Measurements from ENCODE around the gene ZNF341.
A peak's percentile ranks its signal among the peaks of the same experiment; 100 is the strongest.

Gene ZNF341

DNA sequence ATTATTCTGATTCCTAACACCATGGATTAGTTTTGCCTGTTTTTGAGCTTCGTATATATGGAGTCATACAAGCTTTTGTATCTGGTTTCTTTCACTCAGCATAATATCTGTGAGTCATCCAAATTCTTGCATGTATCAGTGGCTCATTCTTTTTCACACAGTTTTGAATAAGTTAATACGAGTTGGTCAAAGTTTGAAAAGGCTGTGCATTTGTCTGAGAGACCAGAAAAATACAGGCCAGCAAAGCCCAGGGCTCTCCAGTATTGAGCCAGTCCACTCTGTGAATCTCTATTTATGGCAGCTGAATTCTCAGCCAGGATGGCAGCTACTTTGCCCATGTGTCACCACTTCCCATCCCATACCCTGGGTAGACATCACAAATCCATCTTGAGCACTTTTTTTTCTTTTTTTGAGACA, 72.1 kb downstream of the ZNF341 start:
- DNase-seq = no peak

DNA sequence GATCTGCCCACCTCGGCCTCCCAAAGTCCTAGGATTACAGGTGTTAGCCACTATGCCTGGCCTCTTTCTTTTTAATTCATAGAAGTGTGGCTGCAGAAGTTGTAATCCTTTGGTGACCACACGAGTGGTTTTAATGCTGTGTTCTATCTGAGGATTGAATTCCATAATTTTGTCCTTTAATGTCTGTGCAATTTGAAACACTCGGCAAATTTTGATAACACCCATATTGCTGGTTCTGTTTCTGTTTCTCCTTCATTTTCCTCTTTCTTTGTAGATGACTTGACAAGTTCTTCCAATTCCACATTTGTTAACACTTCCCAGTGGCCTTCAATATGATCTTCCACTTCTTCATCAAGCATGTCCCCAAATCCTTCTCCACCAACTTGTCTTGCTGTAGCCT, 76.6 kb downstream of the ZNF341 start:
- DNase-seq = no peak

DNA sequence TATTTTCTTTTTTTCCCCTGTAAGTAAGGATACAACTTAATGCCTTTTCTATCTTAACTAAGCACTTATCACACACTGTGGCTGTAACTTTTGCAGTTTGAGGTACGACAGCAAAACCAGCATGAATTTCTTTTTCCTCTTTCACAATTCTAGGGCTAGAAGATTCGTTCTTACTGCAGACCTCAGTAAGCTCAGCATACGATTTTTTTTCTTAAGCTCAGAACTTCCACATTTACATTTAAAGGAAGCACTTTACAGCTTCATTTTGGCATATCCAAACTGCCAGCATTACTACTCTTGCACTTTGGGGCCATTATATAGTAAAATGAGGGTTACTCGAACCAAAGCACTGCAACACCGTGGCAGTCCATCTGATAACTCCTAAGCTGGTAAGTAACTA, 78.5 kb downstream of the ZNF341 start:
- no peak for DNase-seq

DNA sequence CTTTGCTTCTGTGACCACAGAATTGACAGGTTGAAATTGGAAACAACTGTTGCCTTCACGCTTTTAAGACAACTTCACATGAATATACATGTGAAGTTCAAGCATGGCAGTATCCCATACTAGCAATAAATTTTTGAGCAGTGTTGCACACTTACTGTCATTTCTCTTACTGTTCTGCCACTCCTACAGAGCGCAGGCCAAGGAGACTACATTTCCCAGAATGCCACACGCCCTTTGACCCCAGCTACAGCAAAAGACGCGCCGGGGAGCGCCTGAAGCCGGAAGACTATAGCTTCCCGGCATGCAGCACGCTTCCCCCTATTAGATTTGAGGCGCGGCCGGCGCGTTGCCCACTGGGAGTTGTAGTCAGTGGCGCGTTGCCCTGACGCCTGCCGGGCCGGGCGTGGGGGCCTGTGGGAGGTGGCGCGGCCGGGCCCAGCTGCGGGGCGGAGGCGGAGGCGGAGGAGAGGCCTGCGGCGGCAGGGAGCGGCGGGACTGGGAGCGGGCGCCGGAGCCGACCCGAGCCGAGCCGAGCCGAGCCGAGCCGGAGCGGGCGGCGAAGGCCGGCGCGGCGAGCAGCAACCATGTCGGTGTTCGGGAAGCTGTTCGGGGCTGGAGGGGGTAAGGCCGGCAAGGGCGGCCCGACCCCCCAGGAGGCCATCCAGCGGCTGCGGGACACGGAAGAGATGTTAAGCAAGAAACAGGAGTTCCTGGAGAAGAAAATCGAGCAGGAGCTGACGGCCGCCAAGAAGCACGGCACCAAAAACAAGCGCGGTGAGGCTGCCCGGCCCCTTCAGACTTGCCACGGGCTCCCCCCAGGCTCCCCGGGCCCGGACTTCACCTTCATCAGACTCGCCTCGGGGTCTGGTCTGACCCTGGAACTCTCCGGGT, 79.3 kb downstream of the ZNF341 start, which contains the start of gene CHMP4B:
CHMP4B (plus strand) TSS at position 464 of the 891 bp plus-strand sequence; CDS start at position 585, 121 bp downstream.
- DNase-seq = peak; percentile 99

DNA sequence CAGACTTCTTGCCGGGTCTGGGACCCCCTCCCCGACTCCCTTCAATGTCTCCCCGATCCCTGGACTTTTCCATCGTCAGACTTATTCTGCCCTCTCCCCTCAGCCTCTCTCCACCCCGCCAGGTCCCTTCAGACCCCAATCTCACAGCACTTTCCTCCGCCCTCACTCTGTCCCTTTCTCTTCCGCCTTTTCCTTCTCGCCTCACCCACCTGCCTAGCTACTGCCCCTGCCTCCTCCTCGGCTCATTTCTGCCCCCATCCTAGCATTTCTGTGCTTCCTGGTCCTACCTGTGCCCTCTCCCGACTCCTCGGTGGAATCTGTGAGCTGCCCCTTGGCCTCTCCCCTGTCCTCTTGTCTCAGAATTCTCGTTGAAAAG, 80.0 kb downstream of the ZNF341 start:
- no peak for DNase-seq

DNA sequence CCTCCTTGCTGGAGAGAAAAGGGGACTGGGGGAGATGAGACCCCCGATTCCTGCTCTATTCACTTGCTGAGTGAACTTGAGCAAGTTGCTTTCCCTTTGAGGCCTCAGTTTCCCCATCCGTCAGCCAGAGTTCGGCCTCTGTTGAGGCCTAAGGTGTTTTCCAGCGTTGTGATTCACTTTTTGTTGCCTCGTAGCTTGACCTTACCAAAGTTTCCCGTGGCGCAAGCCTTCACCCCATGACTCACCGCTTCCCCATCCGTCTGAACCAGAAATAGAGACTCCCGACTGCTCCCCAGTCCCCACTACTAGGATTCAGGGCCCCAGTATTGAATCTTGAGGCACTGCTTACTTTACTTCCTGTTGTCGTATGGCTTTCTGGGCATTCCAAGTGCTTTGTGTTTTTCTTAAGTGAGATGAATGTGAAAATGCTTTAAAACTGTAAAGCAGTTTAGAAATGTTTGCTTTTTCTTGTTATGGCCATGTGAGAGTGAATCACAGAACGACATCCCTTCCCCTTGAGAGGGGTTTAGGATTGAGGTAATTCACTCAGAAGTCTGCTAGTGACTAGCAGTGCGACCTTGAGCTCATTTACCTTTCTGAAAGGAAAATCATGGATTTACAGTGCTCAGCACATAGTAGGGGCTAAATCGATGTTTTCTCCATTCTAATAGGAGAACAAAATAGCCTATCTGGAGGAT, 80.5 kb downstream of the ZNF341 start:
- DNase-seq = peak; percentile 16

DNA sequence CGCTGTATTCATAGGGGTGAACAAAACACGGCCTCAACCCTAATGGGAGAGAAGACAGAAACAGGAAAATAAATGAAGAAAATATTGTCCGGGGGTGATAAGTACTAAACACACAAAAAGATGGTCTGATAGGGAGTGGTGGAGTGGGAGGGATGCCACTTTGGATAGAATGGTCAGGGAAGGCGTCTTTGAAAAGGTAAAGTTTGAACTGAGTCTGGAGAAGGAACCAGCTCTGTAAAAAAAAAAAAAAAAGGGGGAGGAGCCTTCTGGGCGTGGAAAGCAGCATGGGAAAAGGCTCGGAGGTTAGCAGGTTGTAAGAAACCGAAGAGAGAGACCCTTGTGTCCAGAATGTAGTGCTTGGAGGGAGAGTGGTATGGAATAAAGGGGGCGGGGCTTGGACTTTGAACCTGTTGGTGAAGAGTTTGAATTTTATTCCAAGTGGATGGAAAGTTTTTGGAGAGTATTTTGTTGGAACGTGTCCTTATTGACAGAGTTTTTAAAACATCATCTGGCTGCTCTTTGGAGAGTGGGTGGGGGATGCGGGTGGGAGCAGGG, 81.2 kb downstream of the ZNF341 start:
- DNase-seq = no peak

DNA sequence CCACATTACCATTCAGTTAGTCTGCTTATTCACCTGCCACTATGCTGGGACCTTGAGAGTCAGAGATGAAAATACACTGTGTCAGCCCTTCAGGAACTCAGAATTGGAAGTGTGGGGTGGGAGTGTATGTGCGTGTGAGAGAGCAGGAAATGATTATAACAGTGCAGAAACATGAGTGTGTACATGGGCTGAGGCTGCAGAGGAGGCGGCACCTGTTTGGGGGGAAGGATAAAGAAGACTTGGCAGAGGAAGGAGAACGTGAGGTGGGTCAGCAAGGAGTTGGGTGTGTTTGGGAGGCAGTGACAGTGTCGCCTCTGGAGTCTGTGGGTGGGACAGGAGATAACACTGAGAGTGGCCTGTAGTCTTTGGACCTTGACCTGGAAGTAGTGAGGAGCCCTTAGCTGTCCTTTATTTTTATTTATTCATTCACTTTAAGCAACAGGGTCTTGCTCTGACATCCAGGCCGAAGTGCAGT, 82.5 kb downstream of the ZNF341 start:
- DNase-seq = no peak

DNA sequence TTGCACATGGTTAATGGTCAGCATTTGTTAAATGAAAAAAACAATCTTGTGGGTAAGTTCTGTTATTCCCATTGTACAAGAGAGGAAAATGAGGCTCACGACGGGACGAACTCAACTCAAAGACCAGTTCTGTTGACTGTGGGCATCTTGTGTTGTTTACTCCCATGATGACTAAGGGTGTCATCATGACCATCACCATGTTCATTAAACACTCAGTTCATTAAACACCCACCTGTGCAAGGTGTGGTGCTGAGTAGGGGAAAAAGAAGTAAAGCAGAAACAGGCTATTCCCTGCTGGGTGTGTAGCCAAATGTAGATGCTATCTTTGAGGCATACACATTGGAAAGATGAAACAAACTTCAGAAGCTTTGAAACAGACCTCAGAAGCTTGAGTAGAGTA, 83.9 kb downstream of the ZNF341 start:
- DNase-seq = no peak

DNA sequence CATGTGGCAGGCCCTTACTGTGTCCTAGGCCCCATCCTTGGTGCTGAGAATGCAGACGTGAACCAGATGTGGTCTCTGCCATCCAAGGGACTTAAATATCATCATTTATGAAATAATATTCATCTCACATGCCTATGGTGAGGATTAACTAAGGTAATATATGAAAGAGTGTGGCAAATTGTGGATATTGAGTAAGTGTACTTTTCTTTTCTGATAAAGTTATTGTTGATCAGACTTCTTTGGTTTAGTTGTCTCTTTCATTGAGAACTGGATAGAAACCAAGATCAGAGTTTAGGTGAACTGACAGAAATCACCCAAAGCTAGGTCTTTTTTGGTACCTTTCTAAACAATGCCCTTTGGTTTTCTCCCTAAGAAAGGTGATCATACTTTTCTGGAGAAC, 84.4 kb downstream of the ZNF341 start:
- no peak for DNase-seq

DNA sequence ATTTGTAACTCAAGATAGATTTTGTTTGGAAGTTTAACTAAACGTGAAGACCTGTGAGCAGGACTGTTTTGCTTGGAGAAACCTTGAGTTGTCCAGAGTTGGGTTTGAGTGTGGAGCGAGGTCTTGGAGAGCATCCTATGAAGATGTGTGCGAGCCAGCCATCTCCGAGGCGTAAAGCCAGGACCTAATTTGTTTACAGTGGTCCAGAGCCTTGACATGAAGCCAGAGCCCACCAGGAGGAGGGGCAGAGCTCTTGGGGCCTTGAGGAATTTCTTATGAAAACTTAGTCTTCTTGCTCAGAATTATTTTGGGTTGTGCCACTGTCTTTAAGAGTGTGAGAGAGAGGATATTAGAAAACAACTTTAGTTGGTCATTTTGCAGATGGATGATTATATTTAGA, 85.6 kb downstream of the ZNF341 start:
- no peak for DNase-seq

DNA sequence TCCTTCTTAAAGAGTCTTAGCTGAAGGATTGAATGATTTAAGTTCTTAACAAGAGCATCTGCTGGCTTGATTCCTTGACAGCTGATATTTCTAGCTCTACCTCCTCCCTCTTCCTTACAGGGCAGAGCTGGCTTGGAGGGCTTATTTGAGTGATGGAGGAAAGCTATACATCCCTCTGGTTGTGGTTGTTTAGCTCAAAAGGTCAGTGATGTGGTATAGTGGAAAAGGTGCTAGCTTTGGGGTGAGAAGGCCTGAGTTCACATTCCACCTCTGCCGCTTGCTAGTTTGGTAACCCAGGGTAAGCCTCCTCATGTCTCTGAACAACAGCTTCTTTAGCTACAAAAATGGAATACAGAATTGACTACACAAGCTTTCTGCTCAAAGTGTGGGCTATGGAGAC, 87.7 kb downstream of the ZNF341 start:
- no peak for DNase-seq

DNA sequence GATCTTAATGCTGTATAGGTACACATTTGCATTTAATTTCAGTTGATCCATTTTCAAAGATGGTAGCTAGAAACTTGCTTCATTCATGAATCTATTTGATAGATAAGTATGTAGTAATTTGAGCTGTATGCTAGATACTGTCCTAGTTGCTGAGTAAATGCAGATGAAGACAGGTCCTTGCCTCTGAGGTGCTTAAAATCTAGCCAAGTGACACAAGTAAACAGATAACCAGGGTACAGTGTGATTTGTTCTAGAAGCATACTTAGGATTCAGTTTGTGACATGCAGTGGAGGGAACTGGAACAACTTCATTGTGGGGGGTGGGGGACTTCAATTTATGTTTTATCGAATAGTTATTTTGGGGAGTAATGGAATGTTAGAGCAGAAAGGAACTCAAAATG, 88.6 kb downstream of the ZNF341 start:
- no peak for DNase-seq

DNA sequence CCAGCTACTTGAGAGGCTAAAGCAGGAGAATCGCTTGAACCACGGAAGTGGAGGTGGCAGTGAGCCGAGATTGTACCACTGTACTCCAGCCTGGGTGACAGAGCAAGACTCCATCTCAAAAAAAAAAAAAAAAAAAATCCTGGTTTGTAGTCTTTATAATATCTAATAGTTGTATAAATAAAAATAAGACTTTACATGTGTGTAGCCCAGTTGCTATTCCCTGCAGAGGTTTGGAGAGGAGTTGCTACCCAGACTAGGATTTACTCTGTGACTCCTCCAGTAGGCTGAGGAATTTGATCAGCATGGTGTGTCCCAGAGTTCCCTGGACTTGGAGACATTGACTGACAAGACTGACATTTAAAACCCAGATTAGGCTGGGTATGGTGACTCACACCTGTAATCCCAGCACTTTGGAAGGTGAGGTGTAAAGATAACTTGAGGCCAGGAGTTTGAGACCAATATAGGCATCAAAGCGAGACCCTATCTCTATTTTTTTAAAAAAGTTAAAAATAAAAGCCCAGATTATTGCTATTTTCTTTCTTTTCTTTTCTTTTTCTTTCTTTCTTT, 89.6 kb downstream of the ZNF341 start:
- DNase-seq = no peak

DNA sequence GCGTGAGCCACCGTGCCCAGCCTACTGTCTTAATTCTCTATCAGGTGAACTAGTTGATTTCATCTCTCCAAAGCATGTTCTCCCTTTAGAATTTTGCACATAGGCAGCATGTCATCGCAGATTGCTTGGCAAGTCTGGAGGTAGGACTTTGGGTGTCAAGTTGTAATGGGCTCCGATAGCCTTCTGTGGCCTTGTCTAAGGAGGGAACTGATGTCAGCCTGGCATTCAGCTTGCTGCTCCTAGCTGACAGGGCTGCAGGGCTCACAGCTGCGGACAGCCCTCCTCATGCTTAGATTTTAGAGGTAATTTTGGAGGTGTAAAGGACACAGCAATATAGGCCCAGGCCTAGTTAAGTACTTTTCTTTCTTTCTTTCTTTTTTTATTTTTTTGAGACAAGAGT, 90.6 kb downstream of the ZNF341 start:
- no peak for DNase-seq

DNA sequence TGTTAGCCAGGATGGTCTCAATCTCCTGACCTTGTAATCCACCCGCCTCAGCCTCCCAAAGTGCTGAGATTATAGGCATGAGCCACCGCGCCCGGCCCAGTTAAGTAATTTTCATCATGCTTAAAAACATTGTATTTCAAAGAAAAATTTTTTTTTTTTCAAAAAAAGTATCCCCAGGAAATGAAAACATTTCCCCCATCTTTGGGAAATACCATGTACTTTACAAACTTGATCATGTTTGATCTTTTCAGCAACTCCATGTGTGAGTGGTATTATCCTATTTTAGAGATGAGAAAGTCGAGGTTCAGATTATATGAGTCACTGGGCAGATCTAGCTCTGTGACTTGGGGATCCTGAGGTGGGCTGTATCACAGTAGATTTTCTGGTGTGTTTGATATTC, 91.2 kb downstream of the ZNF341 start:
- no peak for DNase-seq

DNA sequence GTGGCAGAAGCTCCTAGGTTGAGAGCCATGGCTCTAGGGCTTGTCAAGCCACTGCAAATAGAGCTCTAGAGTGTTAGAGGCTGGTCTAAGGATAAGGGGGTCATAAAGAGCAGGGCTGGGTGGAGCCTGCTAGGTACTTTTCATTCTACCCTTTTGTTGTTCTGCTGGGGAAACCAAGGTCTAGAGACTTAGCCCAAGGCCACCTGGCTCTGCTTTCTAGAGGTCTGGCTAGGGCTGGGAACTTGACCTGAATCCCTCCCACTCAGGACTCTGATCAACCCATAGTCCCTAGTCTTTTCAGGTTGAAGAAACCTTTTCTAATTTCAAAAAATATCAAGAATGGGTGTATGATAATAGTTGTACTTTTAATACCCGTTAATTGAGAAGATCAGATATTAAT, 93.1 kb downstream of the ZNF341 start:
- DNase-seq = no peak

DNA sequence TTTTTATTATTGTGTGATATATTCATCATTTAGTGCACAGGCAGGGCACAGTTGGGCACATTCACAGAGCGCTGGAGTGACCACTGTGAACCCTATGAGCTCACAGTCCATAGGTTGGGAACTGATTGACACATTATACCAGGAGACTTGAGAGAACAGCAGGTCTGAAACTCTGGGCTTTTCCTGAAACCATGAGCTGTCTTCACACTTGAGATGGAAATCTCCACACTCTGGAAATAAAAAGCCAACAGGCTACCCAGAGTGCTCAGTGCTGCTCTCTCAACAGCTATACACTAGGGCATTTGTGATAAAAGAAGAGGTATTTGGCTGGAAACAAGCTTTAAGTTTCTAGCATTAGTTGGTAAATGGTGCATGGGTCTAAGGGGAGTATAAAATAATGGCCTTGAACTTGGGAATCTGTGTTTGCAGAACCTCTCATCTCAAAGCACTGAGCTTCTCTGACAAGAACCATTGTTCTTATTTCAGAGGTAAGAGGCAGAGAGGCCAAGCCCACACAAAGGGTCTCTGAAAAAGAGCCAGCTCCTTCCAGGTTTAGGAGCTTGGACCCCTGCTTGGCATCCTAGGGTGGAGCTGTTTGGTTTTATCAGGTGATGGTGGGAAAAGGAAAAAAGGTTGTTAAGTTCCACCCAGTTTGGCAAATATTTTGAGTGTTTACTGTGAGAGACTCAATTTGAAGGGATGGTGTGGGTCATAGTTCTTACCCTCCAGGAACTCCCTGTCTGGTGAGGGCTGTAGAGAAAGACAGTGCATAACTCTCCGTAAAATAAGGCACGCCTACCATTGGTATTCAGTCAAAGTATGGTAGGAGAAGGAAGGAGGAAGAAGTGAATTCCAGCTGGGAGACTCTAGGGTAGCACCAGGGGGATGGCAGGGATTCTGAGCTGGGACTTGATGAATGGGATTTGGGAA, 93.8 kb downstream of the ZNF341 start:
- no peak for DNase-seq

DNA sequence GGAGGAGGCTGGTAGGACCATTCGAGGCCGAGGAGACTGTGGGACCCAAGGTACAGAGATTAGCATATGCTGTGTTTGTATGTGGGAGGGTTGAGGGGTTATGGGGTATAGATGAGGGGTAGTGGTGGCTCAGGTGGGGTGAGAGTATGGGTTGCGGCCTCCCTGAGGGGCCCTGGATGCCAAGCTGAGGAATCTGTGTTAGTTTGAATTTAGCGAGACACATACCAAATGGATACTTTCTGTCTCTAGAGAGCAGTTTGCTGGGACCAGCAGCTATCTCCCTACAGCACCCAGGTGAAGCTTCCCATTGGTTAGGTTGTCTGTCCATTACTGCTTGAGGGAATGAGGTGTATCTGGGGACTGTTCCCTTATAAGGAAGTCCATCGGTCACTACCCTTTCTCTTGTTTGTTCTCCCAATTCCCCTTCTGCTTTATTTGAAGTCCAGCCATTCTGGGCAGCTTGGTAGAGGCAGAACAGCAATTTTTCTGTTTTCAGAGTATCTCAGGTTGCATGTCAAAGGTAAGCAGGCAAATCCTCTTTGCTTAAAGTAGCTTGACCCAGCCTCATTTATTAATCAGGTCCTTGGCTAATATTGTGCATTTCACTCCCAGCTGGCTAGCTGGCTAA, 94.6 kb downstream of the ZNF341 start:
- DNase-seq = no peak

DNA sequence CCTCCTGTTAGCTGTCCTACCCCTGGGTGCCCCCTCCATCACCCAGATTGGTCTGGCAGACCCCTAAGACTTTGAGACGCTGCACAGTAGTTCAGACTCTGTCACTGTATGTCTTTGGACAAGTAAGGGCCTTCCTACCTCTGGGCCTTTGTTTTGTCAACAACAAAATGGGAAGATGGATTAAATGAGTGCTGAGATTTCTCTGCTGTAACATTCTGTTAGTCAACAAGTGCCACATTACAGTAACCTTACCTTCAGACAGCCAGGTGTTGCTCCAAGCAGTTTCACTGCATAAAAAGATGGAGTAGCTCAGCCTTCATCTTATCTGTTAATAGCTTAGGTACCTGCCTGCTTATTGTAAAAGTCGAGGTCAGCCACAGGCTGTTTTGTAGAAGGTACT, 95.3 kb downstream of the ZNF341 start:
- no peak for DNase-seq

DNA sequence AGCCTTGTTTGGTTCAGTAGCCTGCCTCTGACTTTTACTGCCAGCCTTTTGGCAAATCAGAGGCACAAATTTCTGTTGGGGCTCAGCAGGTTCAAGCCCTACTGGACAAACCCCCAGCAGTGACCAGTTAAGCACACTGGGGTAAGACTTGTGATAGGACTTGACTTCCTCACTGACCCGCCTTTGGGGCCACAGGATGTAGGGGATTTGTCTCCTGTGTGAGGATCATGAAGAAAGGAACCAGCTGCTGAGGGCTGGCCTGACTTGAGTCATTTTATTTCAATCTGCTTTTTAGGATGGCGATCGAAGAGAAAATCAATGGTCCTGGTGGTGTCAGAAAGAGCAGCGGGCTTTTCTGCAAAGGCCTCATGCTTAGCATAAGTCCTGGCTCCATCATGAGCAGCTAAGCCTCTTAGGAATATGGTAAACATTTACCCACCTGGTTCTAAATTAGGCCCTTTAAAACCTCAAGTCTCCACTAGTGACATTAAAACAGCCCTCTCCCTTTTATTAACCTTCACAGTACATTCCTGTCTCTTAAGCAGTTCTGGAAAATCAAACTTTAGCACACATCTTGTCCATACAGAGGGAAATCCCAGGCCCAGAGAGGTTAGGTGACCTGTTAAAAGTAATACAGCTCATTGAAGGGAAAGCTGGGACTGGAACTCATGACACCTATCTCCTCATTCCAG, 96.0 kb downstream of the ZNF341 start:
- no peak for DNase-seq

All from activated CD4-positive, alpha-beta T cell treated with anti-CD3 and anti-CD28 coated beads, Interleukin-2, amount 50 U/mL, for 1 hour (primary cell).